ENCODE results near the gene RPL13. TPM values are rescaled to one million over a fixed set of nuclear protein-coding genes. Genes with fewer than 3 reads are reported as not detected.
A peak's percentile ranks its signal among the peaks of the same experiment; 100 is the strongest.

RPL13 gene
- total RNA-seq, 2 experiments from 2014 or later, result 4,971 to 5,051 TPM

DNA sequence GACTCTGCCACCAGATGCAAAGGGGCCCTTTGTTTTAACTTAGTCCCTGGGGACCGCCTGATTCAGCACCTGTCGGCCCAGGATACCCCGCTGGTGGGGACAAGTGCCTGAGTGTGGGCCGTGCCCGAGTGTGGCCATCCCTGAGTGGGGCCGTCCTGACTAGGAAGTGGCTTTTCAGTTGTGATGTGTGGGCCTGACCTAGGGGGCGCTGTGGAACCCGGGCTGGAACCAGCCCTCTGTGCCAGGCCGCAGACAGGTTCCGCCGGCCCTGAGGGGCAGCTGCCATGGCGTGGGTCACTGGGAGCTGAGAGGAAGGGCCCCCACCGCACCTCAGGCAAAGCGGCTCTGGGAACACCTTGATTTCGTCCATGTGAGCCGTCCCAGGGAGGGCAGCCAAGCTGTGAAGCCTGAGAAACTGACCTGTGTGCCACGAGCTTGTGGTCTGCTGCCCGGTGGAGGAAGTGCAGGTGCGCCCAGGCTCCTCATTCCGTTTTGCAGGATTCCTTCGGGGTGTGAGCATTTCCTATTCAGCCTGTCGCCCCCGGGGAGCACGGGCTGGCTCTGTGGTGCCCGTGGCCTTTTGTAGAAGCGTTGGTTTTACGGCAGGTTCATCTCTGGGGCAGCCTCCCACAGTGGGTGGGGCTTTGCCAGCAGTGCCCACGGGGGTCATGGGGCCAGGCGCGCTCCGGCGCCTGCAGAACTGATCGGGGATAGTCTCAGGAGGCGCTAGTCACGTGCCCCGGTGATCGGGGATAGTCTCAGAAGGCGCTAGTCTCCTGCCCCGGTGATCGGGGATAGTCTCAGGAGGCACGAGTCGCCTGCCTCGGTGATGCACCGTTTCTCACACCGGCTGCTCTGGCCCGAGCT, 5.3 kb downstream of the RPL13 start:
- ATAC-seq (ENCODE audit: poor library complexity), result peak; percentile 57
- peak overlapping the region; percentile 79 for H3K4me3 Mint-ChIP-seq
- no peaks in the 10 kb centered on the region for H3K27me3 Mint-ChIP-seq
- intact Hi-C loops (cut with DNase I, micrococcal nuclease), result no loop called here
- H3K36me3 ChIP-seq (ENCODE audit: insufficient read depth, low read length), result peaks cover 39% of the 10 kb centered on the region
- peak overlapping the region; percentile 82 for H3K27ac Mint-ChIP-seq
- ChIA-PET POLR2A (interaction anchor here (0.9 to 1.2 kb wide), 2 partner anchors 76 to 318 kb away, joined by 3 read pairs; no protein-coding TSS in a partner anchor), CTCF (no interaction called here)
- H3K27ac ChIP-seq (ENCODE audit: low read depth in 1 of 2, low read length in 2 of 2), result no peak overlapping the region
- peaks cover 0 to 3% of the 10 kb centered on the region in 2 experiments for H3K27me3 ChIP-seq (ENCODE audit: control insufficient read depth in 1 of 2, insufficient read depth in 2 of 2, low read length in 2 of 2)
- peaks cover 54% of the 10 kb centered on the region for H3K4me1 ChIP-seq (ENCODE audit: insufficient read depth, low read length)
- H3K9me3 ChIP-seq (ENCODE audit: control insufficient read depth in 1 of 2, insufficient read depth in 1 of 2, low read length in 2 of 2), result peaks cover 0 to 5% of the 10 kb centered on the region in 2 experiments
- peaks cover 52% of the 10 kb centered on the region for H3K4me1 Mint-ChIP-seq (ENCODE audit: low read depth)
- TF ChIP-seq, protein P1, sequence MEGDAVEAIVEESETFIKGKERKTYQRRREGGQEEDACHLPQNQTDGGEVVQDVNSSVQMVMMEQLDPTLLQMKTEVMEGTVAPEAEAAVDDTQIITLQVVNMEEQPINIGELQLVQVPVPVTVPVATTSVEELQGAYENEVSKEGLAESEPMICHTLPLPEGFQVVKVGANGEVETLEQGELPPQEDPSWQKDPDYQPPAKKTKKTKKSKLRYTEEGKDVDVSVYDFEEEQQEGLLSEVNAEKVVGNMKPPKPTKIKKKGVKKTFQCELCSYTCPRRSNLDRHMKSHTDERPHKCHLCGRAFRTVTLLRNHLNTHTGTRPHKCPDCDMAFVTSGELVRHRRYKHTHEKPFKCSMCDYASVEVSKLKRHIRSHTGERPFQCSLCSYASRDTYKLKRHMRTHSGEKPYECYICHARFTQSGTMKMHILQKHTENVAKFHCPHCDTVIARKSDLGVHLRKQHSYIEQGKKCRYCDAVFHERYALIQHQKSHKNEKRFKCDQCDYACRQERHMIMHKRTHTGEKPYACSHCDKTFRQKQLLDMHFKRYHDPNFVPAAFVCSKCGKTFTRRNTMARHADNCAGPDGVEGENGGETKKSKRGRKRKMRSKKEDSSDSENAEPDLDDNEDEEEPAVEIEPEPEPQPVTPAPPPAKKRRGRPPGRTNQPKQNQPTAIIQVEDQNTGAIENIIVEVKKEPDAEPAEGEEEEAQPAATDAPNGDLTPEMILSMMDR (IDR thresholded peaks at IDR 0.05), result peak; percentile 25
- H3K9me3 Mint-ChIP-seq, result no peaks in the 10 kb centered on the region
- peak in 9 of 14 experiments; percentile 24 to 70 (median 45) for DNase-seq
- H3K36me3 Mint-ChIP-seq (ENCODE audit: low read depth), result peaks cover 51% of the 10 kb centered on the region
- peak overlapping the region; percentile 36 for H3K4me3 ChIP-seq (ENCODE audit: low read length)

GRCh38 chr16:89567656-89568594, 7.4 kb downstream of the RPL13 start:
- CTCF ChIA-PET, result no interaction called here
- no peak overlapping the region for H3K27ac ChIP-seq (ENCODE audit: low read depth in 1 of 2, low read length in 2 of 2)
- H3K36me3 ChIP-seq (ENCODE audit: insufficient read depth, low read length), result peaks cover 22% of the 10 kb centered on the region
- DNase-seq (peak in 1 of 14 experiments; percentile 17), ATAC-seq (ENCODE audit: poor library complexity) (no peak)
- POLR2A ChIA-PET, result no interaction called here
- Mint-ChIP-seq H3K4me3 (no peak overlapping the region), H3K27ac (no peak overlapping the region), H3K9me3 (no peaks in the 10 kb centered on the region), H3K4me1 (ENCODE audit: low read depth) (peaks cover 51% of the 10 kb centered on the region), H3K36me3 (ENCODE audit: low read depth) (peaks cover 32% of the 10 kb centered on the region), H3K27me3 (peaks cover 5% of the 10 kb centered on the region)
- peaks cover 0 to under 1% of the 10 kb centered on the region in 2 experiments for H3K27me3 ChIP-seq (ENCODE audit: control insufficient read depth in 1 of 2, insufficient read depth in 2 of 2, low read length in 2 of 2)
- no peak overlapping the region for H3K4me3 ChIP-seq (ENCODE audit: low read length)
- intact Hi-C loops (cut with DNase I, micrococcal nuclease), result no loop called here
- H3K9me3 ChIP-seq (ENCODE audit: control insufficient read depth in 1 of 2, insufficient read depth in 1 of 2, low read length in 2 of 2), result peaks cover 0 to 2% of the 10 kb centered on the region in 2 experiments
- H3K4me1 ChIP-seq (ENCODE audit: insufficient read depth, low read length), result peaks cover 46% of the 10 kb centered on the region
- TF ChIP-seq, protein P1 (IDR thresholded peaks at IDR 0.05), result no peak
